HL-60 (cell line): ENCODE data around the gene SDF2L1.

Experiments used
- GABPA ChIP-seq: IDR thresholded peaks from 2 replicates; pipeline ENCODE4 v1.6.1; 2012; ENCODE audit warnings: low read depth
- POLR2AphosphoS5 ChIP-seq: IDR thresholded peaks from 2 replicates; pipeline ENCODE4 v1.6.1; 2012; ENCODE audit warnings: low read depth
- REST ChIP-seq: IDR thresholded peaks from 2 replicates; pipeline ENCODE4 v1.6.1; 2012; ENCODE audit warnings: low read depth; ENCODE audit not compliant: insufficient replicate concordance
- SPI1 ChIP-seq: IDR thresholded peaks from 2 replicates; pipeline ENCODE4 v1.6.1; 2012; ENCODE audit warnings: low read depth, mild to moderate bottlenecking, borderline replicate concordance
- TF ChIP-seq, protein P1 (sequence below): IDR thresholded peaks from one replicate; pipeline ENCODE4 v1.5.1; 2011; ENCODE audit warnings: low read length, control low read depth, inconsistent platforms; ENCODE audit not compliant: insufficient read depth

- TF ChIP-seq, protein P1, sequence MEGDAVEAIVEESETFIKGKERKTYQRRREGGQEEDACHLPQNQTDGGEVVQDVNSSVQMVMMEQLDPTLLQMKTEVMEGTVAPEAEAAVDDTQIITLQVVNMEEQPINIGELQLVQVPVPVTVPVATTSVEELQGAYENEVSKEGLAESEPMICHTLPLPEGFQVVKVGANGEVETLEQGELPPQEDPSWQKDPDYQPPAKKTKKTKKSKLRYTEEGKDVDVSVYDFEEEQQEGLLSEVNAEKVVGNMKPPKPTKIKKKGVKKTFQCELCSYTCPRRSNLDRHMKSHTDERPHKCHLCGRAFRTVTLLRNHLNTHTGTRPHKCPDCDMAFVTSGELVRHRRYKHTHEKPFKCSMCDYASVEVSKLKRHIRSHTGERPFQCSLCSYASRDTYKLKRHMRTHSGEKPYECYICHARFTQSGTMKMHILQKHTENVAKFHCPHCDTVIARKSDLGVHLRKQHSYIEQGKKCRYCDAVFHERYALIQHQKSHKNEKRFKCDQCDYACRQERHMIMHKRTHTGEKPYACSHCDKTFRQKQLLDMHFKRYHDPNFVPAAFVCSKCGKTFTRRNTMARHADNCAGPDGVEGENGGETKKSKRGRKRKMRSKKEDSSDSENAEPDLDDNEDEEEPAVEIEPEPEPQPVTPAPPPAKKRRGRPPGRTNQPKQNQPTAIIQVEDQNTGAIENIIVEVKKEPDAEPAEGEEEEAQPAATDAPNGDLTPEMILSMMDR, result no peak
- TF ChIP-seq POLR2AphosphoS5 (no peak), GABPA (no peak), REST (no peak), SPI1 (no peak)
Observed at GRCh38 chr22:21665047-21665851, 23.1 kb downstream of the SDF2L1 start.
